ENCODE data around the gene ROGDI. TPM values are rescaled to one million over a fixed set of nuclear protein-coding genes. Genes with fewer than 3 reads are reported as not detected.

The ROGDI gene
- total and polyA plus RNA-seq, 12 donors = 32.4 to 194 (median 81.7) TPM

DNA sequence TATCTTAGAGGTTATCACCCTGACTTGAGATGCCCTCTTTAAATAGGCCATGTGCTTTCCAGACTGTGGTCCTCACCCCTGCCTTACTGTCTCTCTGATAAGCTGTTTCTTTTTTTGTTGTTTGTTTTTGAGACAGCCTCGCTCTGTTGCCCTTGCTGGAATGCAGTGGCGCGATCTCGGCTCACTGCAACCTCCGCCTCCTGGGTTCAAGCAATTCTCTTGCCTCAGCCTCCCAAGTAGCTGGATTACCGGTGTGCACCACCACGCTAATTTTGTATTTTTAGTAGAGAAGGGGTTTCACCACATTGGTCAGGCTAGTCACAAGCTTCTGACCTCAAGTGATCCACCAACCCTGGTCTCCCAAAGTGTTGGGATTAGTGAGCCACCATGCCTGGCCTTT is 13.5 kb downstream of the ROGDI start:
- no peak overlapping the region for H3K27ac ChIP-seq
- intact Hi-C loops (cut with DNase I) = no loop called here
- H3K4me3 ChIP-seq = no peak overlapping the region
- no peak for DNase-seq
- H3K4me1 ChIP-seq (replicated peaks in 1 of 2) = no peaks in the 10 kb centered on the region
- no peaks in the 10 kb centered on the region for H3K36me3 ChIP-seq (replicated peaks in 1 of 2)
- WGBS, 4 donors = 88 to 95% (median 92%) methylated on average over 7 of the region's 7 CpGs
- no peaks in the 10 kb centered on the region for H3K9me3 ChIP-seq (replicated peaks in 1 of 3)
- TF ChIP-seq, protein P1, sequence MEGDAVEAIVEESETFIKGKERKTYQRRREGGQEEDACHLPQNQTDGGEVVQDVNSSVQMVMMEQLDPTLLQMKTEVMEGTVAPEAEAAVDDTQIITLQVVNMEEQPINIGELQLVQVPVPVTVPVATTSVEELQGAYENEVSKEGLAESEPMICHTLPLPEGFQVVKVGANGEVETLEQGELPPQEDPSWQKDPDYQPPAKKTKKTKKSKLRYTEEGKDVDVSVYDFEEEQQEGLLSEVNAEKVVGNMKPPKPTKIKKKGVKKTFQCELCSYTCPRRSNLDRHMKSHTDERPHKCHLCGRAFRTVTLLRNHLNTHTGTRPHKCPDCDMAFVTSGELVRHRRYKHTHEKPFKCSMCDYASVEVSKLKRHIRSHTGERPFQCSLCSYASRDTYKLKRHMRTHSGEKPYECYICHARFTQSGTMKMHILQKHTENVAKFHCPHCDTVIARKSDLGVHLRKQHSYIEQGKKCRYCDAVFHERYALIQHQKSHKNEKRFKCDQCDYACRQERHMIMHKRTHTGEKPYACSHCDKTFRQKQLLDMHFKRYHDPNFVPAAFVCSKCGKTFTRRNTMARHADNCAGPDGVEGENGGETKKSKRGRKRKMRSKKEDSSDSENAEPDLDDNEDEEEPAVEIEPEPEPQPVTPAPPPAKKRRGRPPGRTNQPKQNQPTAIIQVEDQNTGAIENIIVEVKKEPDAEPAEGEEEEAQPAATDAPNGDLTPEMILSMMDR (IDR thresholded peaks at IDR 0.05) = no peak
- H3K27me3 ChIP-seq = no peaks in the 10 kb centered on the region

DNA sequence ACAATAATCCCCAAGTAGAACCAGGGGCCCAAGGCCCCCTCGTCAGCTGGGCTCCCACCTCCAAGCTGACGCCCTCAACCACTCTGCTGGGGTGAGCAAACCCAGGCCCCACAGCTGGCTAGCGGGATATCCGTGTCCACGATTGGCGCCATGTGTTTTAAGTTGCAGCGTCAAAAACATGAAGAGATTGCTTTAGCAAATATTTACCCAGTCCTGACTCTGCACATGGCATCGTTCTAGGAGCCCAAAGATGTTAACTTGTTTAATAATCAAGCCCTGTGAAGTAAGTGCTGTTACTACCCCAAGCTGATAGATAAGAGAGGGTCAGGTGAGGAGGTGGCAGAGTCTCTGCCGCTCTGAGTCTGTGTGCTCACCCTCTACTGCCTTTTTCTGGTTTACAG is 13.9 kb downstream of the ROGDI start:
- no peak overlapping the region for H3K4me3 ChIP-seq
- no peaks in the 10 kb centered on the region for H3K4me1 ChIP-seq (replicated peaks in 1 of 2)
- H3K27ac ChIP-seq = no peak overlapping the region
- H3K9me3 ChIP-seq (replicated peaks in 1 of 3) = no peaks in the 10 kb centered on the region
- intact Hi-C loops (cut with DNase I) = no loop called here
- DNase-seq = no peak
- TF ChIP-seq, protein P1 (IDR thresholded peaks at IDR 0.05) = no peak
- no peak for TF ChIP-seq POLR2A (IDR thresholded peaks at IDR 0.05)
- WGBS, 4 donors = 73 to 82% (median 79%) methylated on average over 6 to 9 of the region's 9 CpGs
- no peaks in the 10 kb centered on the region for H3K27me3 ChIP-seq
- no peaks in the 10 kb centered on the region for H3K36me3 ChIP-seq (replicated peaks in 1 of 2)

DNA sequence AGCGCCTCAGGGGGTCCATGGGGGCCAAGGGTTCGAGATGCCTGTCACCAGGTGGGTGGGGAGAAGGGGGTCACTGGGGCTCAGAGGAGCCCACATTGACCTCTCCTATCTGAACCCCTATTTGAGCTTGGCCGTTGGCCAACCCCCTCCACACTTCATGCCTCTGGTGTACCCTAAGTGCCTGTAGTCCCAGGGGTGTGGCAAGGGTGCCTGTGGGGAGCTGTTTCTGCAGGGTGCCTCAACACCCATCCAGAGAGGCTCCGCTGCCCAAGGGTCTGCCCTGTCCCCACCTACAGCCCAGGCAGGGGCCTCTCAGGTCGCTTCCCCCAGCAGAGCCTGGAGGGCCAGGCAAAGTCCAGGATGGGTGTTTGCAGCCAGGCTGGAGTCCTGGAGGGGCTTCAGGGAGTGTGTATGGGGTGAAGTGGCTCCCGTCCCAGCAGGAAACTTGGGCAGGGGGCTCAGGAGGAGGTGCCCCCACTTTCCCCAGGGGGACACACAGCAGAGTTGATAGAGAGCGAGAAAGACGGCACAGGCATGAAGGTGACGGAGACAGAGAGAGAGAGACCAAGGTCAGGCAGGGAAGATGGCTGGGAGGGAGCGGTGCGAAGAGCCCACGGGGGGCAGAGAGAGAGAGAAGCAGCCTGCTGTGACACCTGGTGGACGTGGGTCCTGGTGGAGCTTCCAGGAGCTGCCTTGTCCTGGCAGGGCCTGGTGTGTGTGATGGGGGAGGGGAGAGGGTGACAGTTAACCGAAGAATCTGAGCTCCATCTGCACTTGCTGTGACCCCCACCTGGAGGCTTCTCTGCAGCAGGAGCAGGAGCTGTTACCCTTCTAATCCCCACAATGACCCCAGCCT is 14.6 kb downstream of the ROGDI start, which contains the start of gene SEPTIN12:
SEPTIN12 (minus strand) TSS at position 719 of the 856 bp plus-strand sequence; CDS start at position 19, 700 bp downstream.
- Histone ChIP-seq H3K27me3 (no peaks in the 10 kb centered on the region), H3K4me3 (no peak within 1 kb of the TSS)
- 53 to 63% (median 57%) methylated on average over 8 to 14 of the region's 14 CpGs for WGBS, 4 donors

DNA sequence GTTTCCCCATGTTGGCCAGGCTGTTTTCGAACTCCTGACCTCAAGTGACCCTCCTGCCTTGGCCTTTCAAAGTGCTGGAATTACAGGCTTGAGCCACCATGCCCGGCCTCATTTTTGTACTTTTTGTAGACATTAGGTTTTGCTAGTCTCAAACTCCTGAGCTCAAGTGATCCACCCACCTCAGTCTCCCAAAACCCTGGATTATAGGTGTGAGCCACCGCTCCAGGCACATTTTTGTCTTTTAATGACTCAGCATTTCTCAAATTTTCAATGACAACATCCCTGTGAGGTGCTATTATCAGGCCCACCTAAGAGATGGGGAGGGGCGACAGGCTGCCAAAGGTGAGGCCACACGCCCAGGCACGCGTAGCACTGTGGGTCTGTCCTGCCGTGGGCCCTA is 15.4 kb downstream of the ROGDI start:
- Histone ChIP-seq H3K27me3 (no peaks in the 10 kb centered on the region), H3K36me3 (replicated peaks in 1 of 2) (no peaks in the 10 kb centered on the region), H3K4me1 (replicated peaks in 1 of 2) (no peaks in the 10 kb centered on the region), H3K27ac (no peak overlapping the region), H3K4me3 (no peak overlapping the region), H3K9me3 (replicated peaks in 1 of 3) (no peaks in the 10 kb centered on the region)
- DNase-seq = no peak
- intact Hi-C loops (cut with DNase I) = no loop called here
- 92 to 96% (median 94%) methylated on average over 8 of the region's 8 CpGs for WGBS, 4 donors
- TF ChIP-seq POLR2A (IDR thresholded peaks at IDR 0.05) = no peak
- TF ChIP-seq, protein P1 (IDR thresholded peaks at IDR 0.05) = no peak

More for the DNA sequence above, 14.6 kb downstream of the ROGDI start, which contains the start of gene SEPTIN12:
- H3K4me1 ChIP-seq (replicated peaks in 1 of 2) = no peaks in the 10 kb centered on the region
- intact Hi-C loops (cut with DNase I) = no loop called here
- no peak for DNase-seq
- TF ChIP-seq, protein P1 (IDR thresholded peaks at IDR 0.05) = no peak
- no peak for TF ChIP-seq POLR2A (IDR thresholded peaks at IDR 0.05)
- H3K9me3 ChIP-seq (replicated peaks in 1 of 3) = no peaks in the 10 kb centered on the region
- no peak within 1 kb of the TSS for H3K27ac ChIP-seq
- H3K36me3 ChIP-seq (replicated peaks in 1 of 2) = no peaks in the 10 kb centered on the region

Data from adrenal gland (tissue), 12 donors.